ENCODE data around the gene PFN1. TPM values are rescaled to one million over a fixed set of nuclear protein-coding genes. Genes with fewer than 3 reads are reported as not detected.

PFN1 gene
- total and polyA plus RNA-seq, 9 of the 15 experiments (the other 6 are each of a cell fraction or from before 2014, with no cell fraction given): 60.5 to 1,479 (median 456) TPM

GRCh38 chr17:4908711-4909496, 39.4 kb downstream of the PFN1 start (continued):
- peak; percentile 32; the same call in 1 of the 2 replicates for TF ChIP-seq STAG1 (CRISPR knock-in tag; IDR thresholded peaks at IDR 0.05; ENCODE audit: borderline replicate concordance)
- TF ChIP-seq ZNF507 (tag; conservative IDR thresholded peaks at IDR 0.05): no peak
- no peak for TF ChIP-seq STAT5A (IDR thresholded peaks at IDR 0.05; ENCODE audit: borderline replicate concordance, low read length)
- no peak for TF ChIP-seq NONO (IDR thresholded peaks at IDR 0.05; ENCODE audit: low read depth in 2 of 2, low read length in 1 of 2)
- TF ChIP-seq TCFL5 (CRISPR knock-in tag; conservative IDR thresholded peaks at IDR 0.05): no peak
- no peak for TF ChIP-seq ZNF398 (CRISPR knock-in tag; IDR thresholded peaks at IDR 0.05)
- no peak for TF ChIP-seq ZNF407 (IDR thresholded peaks at IDR 0.05; ENCODE audit: low read depth)
- no peak for TF ChIP-seq FOSL1 (tag; conservative IDR thresholded peaks at IDR 0.05)
- TF ChIP-seq SIN3B (IDR thresholded peaks at IDR 0.05; ENCODE audit: low read depth): no peak
- no peak for TF ChIP-seq TAL1 (IDR thresholded peaks at IDR 0.05)
- TF ChIP-seq ZSCAN32 (CRISPR knock-in tag; IDR thresholded peaks at IDR 0.05): no peak
- TF ChIP-seq ZNF444 (CRISPR knock-in tag; IDR thresholded peaks at IDR 0.05): no peak
- no peak for TF ChIP-seq AFF1 (IDR thresholded peaks at IDR 0.05; ENCODE audit: low read depth in 1 of 2, partially characterized antibody in 2 of 2)
